Measurements from ENCODE around the gene COPS4. TPM values are rescaled to one million over a fixed set of nuclear protein-coding genes. Genes with fewer than 3 reads are reported as not detected.

The COPS4 gene
- total RNA-seq, 1 experiment from 2014 or later, result 28.6 TPM

- TF ChIP-seq ZBTB33 (IDR thresholded peaks at IDR 0.05; ENCODE audit: extremely low read depth, insufficient replicate concordance, low read length) (no peak), YY1 (IDR thresholded peaks at IDR 0.05; ENCODE audit: extremely low read depth, insufficient replicate concordance, low read depth, low read length) (no peak)
These were observed 27.8 kb downstream of the COPS4 start (continued) for GRCh38 chr4:83062739-83063138.

GRCh38 chr4:83065266-83065665 is 30.3 kb downstream of the COPS4 start:
- Histone ChIP-seq H3K4me3 (replicated peaks in 1 of 2; ENCODE audit: low read depth in 1 of 2, low read length in 2 of 2) (no peak overlapping the region), H4K20me1 (ENCODE audit: insufficient read depth) (no peaks in the 10 kb centered on the region), H3K9me2 (ENCODE audit: insufficient read depth) (no peaks in the 10 kb centered on the region), H3K9ac (ENCODE audit: low read length) (no peak overlapping the region), H3K27ac (ENCODE audit: low read depth, low read length) (no peak overlapping the region), H3K4me2 (ENCODE audit: low read length) (no peak overlapping the region), H3K9me3 (ENCODE audit: control insufficient read depth in 1 of 2, insufficient read depth in 1 of 2, low read depth in 1 of 2, low read length in 2 of 2) (no peaks in the 10 kb centered on the region), H3K27me3 (ENCODE audit: insufficient read depth, low read length) (no peaks in the 10 kb centered on the region), H3K4me1 (ENCODE audit: control insufficient read depth in 1 of 2, insufficient read depth in 2 of 2, low read length in 2 of 2) (peaks cover 12 to 18% of the 10 kb centered on the region in 2 experiments; a peak in 3 of 4 replicates), H2AFZ (ENCODE audit: low read depth, low read length, poor library complexity, severe bottlenecking) (no peak overlapping the region), H3K79me2 (ENCODE audit: insufficient read depth, low read length) (no peaks in the 10 kb centered on the region), H3K36me3 (ENCODE audit: control insufficient read depth in 1 of 2, insufficient read depth in 2 of 2, low read length in 2 of 2) (peaks cover 0 to 4% of the 10 kb centered on the region in 2 experiments; a peak in 1 of 4 replicates)
- TF ChIP-seq RAD21 (IDR thresholded peaks at IDR 0.05; ENCODE audit: low read depth), result no peak
- TF ChIP-seq EZH2phosphoT487 (IDR thresholded peaks at IDR 0.05; ENCODE audit: borderline replicate concordance), result no peak
- TF ChIP-seq ELF1 (IDR thresholded peaks at IDR 0.05; ENCODE audit: borderline replicate concordance, low read depth), result no peak
- BruUV-seq (replicated peaks), result no TSS peak
- intact Hi-C loops (cut with micrococcal nuclease), result no loop called here
- ChIA-PET RAD21 (ENCODE audit: low non-redundant PET in 1 of 2, low total read pairs in 2 of 2, uncharacterized antibody in 2 of 2, unreplicated experiment in 2 of 2) (no interaction called here), CTCF (interaction anchor here (1.5 kb wide), 1 partner anchor 9 kb away, joined by 5 read pairs; no protein-coding TSS in a partner anchor), POLR2A (no interaction called here)
- DNase-seq (ENCODE audit: low read depth, low spot score), result no peak
- ATAC-seq, result no peak
